ENCODE measurements around the gene UBE2J2.

UBE2J2 gene

GRCh38 chr1:1314237-1314586 is 40.6 kb upstream of the UBE2J2 start:
- CTCF ChIA-PET: no interaction called here
- Histone ChIP-seq H3K27ac (ENCODE audit: insufficient read depth in 1 of 2, low read depth in 1 of 2, low read length in 2 of 2, poor library complexity in 1 of 2, severe bottlenecking in 2 of 2) (no peak overlapping the region), H3K9me3 (ENCODE audit: control extremely low read depth in 1 of 5, control insufficient read depth in 4 of 5, insufficient read depth in 2 of 5, low read depth in 1 of 5, low read length in 4 of 5) (no peaks in the 10 kb centered on the region), H3K4me1 (ENCODE audit: control extremely low read depth in 1 of 4, control insufficient read depth in 4 of 4, insufficient read depth in 4 of 4, low read length in 3 of 4) (peaks cover 0 to 14% (median 7%) of the 10 kb centered on the region in 4 experiments), H3K36me3 (ENCODE audit: control insufficient read depth in 4 of 4, insufficient read depth in 4 of 4, low read length in 3 of 4) (peaks cover 8 to 79% (median 55%) of the 10 kb centered on the region in 4 experiments), H3K27me3 (replicated peaks in 2 of 5; ENCODE audit: control insufficient read depth in 4 of 5, insufficient read depth in 5 of 5, low read length in 4 of 5) (no peaks in the 10 kb centered on the region), H3K4me3 (ENCODE audit: control insufficient read depth in 1 of 7, extremely low read depth in 1 of 7, insufficient read depth in 4 of 7, low read depth in 2 of 7, low read length in 6 of 7) (no peak overlapping the region)
- WGBS (ENCODE audit: insufficient coverage): 100% methylated on average over 9 of the region's 15 CpGs
- POLR2A ChIA-PET: no interaction called here
- no peak for DNase-seq

GRCh38 chr1:1313500-1314236 is 40.0 kb upstream of the UBE2J2 start:
- ChIA-PET POLR2A (no interaction called here), CTCF (interaction anchor here (1.1 kb wide), 1 partner anchor 22 kb away, joined by 5 read pairs; no protein-coding TSS in a partner anchor)
- Histone ChIP-seq H3K4me3 (ENCODE audit: control insufficient read depth in 1 of 7, extremely low read depth in 1 of 7, insufficient read depth in 4 of 7, low read depth in 2 of 7, low read length in 6 of 7) (no peak overlapping the region), H3K36me3 (ENCODE audit: control insufficient read depth in 4 of 4, insufficient read depth in 4 of 4, low read length in 3 of 4) (peaks cover 8 to 73% (median 51%) of the 10 kb centered on the region in 4 experiments), H3K27ac (ENCODE audit: insufficient read depth in 1 of 2, low read depth in 1 of 2, low read length in 2 of 2, poor library complexity in 1 of 2, severe bottlenecking in 2 of 2) (no peak overlapping the region), H3K9me3 (ENCODE audit: control extremely low read depth in 1 of 5, control insufficient read depth in 4 of 5, insufficient read depth in 2 of 5, low read depth in 1 of 5, low read length in 4 of 5) (no peaks in the 10 kb centered on the region), H3K4me1 (ENCODE audit: control extremely low read depth in 1 of 4, control insufficient read depth in 4 of 4, insufficient read depth in 4 of 4, low read length in 3 of 4) (peaks cover 0 to 19% (median 12%) of the 10 kb centered on the region in 4 experiments), H3K27me3 (replicated peaks in 2 of 5; ENCODE audit: control insufficient read depth in 4 of 5, insufficient read depth in 5 of 5, low read length in 4 of 5) (no peaks in the 10 kb centered on the region)
- DNase-seq: no peak
- WGBS (ENCODE audit: insufficient coverage): 95% methylated on average over 34 of the region's 37 CpGs

- CTCF ChIA-PET: interaction anchor here (0.7 to 1.1 kb wide), 2 partner anchors 21 to 59 kb away, joined by 3 to 5 read pairs; no protein-coding TSS in a partner anchor
Measured at GRCh38 chr1:1312450-1313314, 39.0 kb upstream of the UBE2J2 start.

GRCh38 chr1:1311107-1312104 is 37.8 kb upstream of the UBE2J2 start:
- Histone ChIP-seq H3K9me3 (ENCODE audit: control extremely low read depth in 1 of 5, control insufficient read depth in 4 of 5, insufficient read depth in 2 of 5, low read depth in 1 of 5, low read length in 4 of 5) (no peaks in the 10 kb centered on the region), H3K36me3 (ENCODE audit: control insufficient read depth in 4 of 4, insufficient read depth in 4 of 4, low read length in 3 of 4) (peaks cover 8 to 64% (median 41%) of the 10 kb centered on the region in 4 experiments), H3K27me3 (replicated peaks in 2 of 5; ENCODE audit: control insufficient read depth in 4 of 5, insufficient read depth in 5 of 5, low read length in 4 of 5) (no peaks in the 10 kb centered on the region), H3K4me3 (ENCODE audit: control insufficient read depth in 1 of 7, extremely low read depth in 1 of 7, insufficient read depth in 4 of 7, low read depth in 2 of 7, low read length in 6 of 7) (no peak overlapping the region), H3K4me1 (ENCODE audit: control extremely low read depth in 1 of 4, control insufficient read depth in 4 of 4, insufficient read depth in 4 of 4, low read length in 3 of 4) (peaks cover 4 to 29% (median 24%) of the 10 kb centered on the region in 4 experiments), H3K27ac (ENCODE audit: insufficient read depth in 1 of 2, low read depth in 1 of 2, low read length in 2 of 2, poor library complexity in 1 of 2, severe bottlenecking in 2 of 2) (no peak overlapping the region)
- POLR2A ChIA-PET: no interaction called here
- WGBS (ENCODE audit: insufficient coverage): 98% methylated on average over 21 of the region's 22 CpGs
- CTCF ChIA-PET: interaction anchor here (0.8 to 1.3 kb wide), 2 partner anchors 31 to 37 kb away, joined by 3 to 4 read pairs; partner anchors contain the start of gene SCNN1D
- DNase-seq: no peak

More at GRCh38 chr1:1312450-1313314, 39.0 kb upstream of the UBE2J2 start:
- H3K27ac ChIP-seq (ENCODE audit: insufficient read depth in 1 of 2, low read depth in 1 of 2, low read length in 2 of 2, poor library complexity in 1 of 2, severe bottlenecking in 2 of 2): no peak overlapping the region
- H3K4me3 ChIP-seq (ENCODE audit: control insufficient read depth in 1 of 7, extremely low read depth in 1 of 7, insufficient read depth in 4 of 7, low read depth in 2 of 7, low read length in 6 of 7): no peak overlapping the region
- H3K27me3 ChIP-seq (replicated peaks in 2 of 5; ENCODE audit: control insufficient read depth in 4 of 5, insufficient read depth in 5 of 5, low read length in 4 of 5): no peaks in the 10 kb centered on the region
- H3K36me3 ChIP-seq (ENCODE audit: control insufficient read depth in 4 of 4, insufficient read depth in 4 of 4, low read length in 3 of 4): peaks cover 8 to 70% (median 47%) of the 10 kb centered on the region in 4 experiments
- DNase-seq: no peak
- POLR2A ChIA-PET: no interaction called here
- WGBS (ENCODE audit: insufficient coverage): 97% methylated on average over 44 of the region's 49 CpGs
- H3K4me1 ChIP-seq (ENCODE audit: control extremely low read depth in 1 of 4, control insufficient read depth in 4 of 4, insufficient read depth in 4 of 4, low read length in 3 of 4): peaks cover 0 to 20% (median 13%) of the 10 kb centered on the region in 4 experiments
- H3K9me3 ChIP-seq (ENCODE audit: control extremely low read depth in 1 of 5, control insufficient read depth in 4 of 5, insufficient read depth in 2 of 5, low read depth in 1 of 5, low read length in 4 of 5): no peaks in the 10 kb centered on the region

GRCh38 chr1:1310476-1311053 is 36.9 kb upstream of the UBE2J2 start:
- Histone ChIP-seq H3K27me3 (replicated peaks in 2 of 5; ENCODE audit: control insufficient read depth in 4 of 5, insufficient read depth in 5 of 5, low read length in 4 of 5) (no peaks in the 10 kb centered on the region), H3K36me3 (ENCODE audit: control insufficient read depth in 4 of 4, insufficient read depth in 4 of 4, low read length in 3 of 4) (peaks cover 8 to 62% (median 41%) of the 10 kb centered on the region in 4 experiments), H3K27ac (ENCODE audit: insufficient read depth in 1 of 2, low read depth in 1 of 2, low read length in 2 of 2, poor library complexity in 1 of 2, severe bottlenecking in 2 of 2) (no peak overlapping the region), H3K9me3 (ENCODE audit: control extremely low read depth in 1 of 5, control insufficient read depth in 4 of 5, insufficient read depth in 2 of 5, low read depth in 1 of 5, low read length in 4 of 5) (no peaks in the 10 kb centered on the region), H3K4me1 (ENCODE audit: control extremely low read depth in 1 of 4, control insufficient read depth in 4 of 4, insufficient read depth in 4 of 4, low read length in 3 of 4) (peaks cover 4 to 35% (median 31%) of the 10 kb centered on the region in 4 experiments), H3K4me3 (ENCODE audit: control insufficient read depth in 1 of 7, extremely low read depth in 1 of 7, insufficient read depth in 4 of 7, low read depth in 2 of 7, low read length in 6 of 7) (no peak overlapping the region)
- CTCF ChIA-PET: interaction anchor here (1.0 kb wide), 1 partner anchor 37 kb away, joined by 3 read pairs; no protein-coding TSS in a partner anchor
- DNase-seq: no peak
- WGBS (ENCODE audit: insufficient coverage): 97% methylated on average over 18 of the region's 21 CpGs
- POLR2A ChIA-PET: no interaction called here

GRCh38 chr1:1310109-1310385 is 36.4 kb upstream of the UBE2J2 start:
- H3K27me3 ChIP-seq (replicated peaks in 2 of 5; ENCODE audit: control insufficient read depth in 4 of 5, insufficient read depth in 5 of 5, low read length in 4 of 5): no peaks in the 10 kb centered on the region
- no peaks in the 10 kb centered on the region for H3K9me3 ChIP-seq (ENCODE audit: control extremely low read depth in 1 of 5, control insufficient read depth in 4 of 5, insufficient read depth in 2 of 5, low read depth in 1 of 5, low read length in 4 of 5)
- 91% methylated on average over 3 of the region's 3 CpGs for WGBS (ENCODE audit: insufficient coverage)
- POLR2A ChIA-PET: no interaction called here
- H3K4me1 ChIP-seq (ENCODE audit: control extremely low read depth in 1 of 4, control insufficient read depth in 4 of 4, insufficient read depth in 4 of 4, low read length in 3 of 4): peaks cover 4 to 40% (median 35%) of the 10 kb centered on the region in 4 experiments
- no peak overlapping the region for H3K27ac ChIP-seq (ENCODE audit: insufficient read depth in 1 of 2, low read depth in 1 of 2, low read length in 2 of 2, poor library complexity in 1 of 2, severe bottlenecking in 2 of 2)
- CTCF ChIA-PET: interaction anchor here (1.0 to 1.2 kb wide), 2 partner anchors 13 to 38 kb away, joined by 3 read pairs; no protein-coding TSS in a partner anchor
- peaks cover 8 to 58% (median 40%) of the 10 kb centered on the region in 4 experiments for H3K36me3 ChIP-seq (ENCODE audit: control insufficient read depth in 4 of 4, insufficient read depth in 4 of 4, low read length in 3 of 4)
- no peak overlapping the region for H3K4me3 ChIP-seq (ENCODE audit: control insufficient read depth in 1 of 7, extremely low read depth in 1 of 7, insufficient read depth in 4 of 7, low read depth in 2 of 7, low read length in 6 of 7)
- no peak for DNase-seq

Data from common myeloid progenitor, CD34-positive (primary cell).